GM18498 (cell line): ENCODE measurements around the gene MYCBPAP.

Experiments used
- ATAC-seq: cut with Tn5 transposase; IDR thresholded peaks from one replicate; pipeline ENCODE4 v1.9.1; 2021; ENCODE audit warnings: mild to moderate bottlenecking, moderate library complexity; ENCODE audit not compliant: unreplicated experiment

Gene MYCBPAP, protein sequence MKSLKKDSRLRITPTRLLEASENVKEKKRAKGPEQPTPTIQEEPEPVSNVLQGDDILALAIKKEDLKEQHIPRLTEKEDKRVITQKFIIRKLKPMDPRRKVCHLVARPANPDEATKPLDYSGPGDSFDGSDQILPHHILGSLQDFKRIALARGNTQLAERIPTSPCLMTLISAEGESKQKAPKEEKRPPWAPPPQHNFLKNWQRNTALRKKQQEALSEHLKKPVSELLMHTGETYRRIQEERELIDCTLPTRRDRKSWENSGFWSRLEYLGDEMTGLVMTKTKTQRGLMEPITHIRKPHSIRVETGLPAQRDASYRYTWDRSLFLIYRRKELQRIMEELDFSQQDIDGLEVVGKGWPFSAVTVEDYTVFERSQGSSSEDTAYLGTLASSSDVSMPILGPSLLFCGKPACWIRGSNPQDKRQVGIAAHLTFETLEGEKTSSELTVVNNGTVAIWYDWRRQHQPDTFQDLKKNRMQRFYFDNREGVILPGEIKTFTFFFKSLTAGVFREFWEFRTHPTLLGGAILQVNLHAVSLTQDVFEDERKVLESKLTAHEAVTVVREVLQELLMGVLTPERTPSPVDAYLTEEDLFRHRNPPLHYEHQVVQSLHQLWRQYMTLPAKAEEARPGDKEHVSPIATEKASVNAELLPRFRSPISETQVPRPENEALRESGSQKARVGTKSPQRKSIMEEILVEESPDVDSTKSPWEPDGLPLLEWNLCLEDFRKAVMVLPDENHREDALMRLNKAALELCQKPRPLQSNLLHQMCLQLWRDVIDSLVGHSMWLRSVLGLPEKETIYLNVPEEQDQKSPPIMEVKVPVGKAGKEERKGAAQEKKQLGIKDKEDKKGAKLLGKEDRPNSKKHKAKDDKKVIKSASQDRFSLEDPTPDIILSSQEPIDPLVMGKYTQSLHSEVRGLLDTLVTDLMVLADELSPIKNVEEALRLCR

DNA sequence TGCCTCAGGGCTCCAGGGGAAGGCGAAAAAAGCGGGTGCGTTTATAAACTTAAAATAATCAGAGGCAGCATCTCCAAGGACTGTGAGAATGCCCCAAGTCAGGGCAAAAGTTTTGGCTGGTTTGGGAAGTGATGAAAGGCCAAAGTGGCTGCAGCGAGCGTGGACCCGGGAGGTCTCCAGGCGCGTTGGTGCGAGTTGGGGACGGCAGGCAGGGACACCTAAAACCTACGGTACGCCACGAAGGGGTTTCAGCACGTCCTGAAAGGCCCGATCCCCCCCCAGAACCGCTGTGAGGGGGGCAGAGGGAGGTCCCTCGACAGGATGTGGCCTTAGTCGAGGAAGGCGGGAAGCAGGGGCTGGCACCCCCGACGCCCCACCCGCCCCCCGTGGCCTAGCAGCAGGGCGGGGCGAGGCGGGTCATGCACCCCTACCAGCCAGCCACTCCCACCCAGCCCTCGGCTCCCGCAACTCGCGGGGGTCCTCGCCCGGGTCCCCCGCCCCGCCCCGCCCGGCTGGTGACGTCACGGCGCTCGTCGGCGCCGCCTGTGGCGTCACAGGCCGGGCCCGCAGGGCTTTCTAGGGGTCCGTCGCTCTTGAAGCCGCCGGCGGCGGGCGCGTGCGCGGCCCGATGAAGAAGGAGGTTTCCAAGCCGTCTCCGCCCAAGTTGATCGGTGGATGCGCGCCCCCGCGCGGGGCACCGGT is at the start of gene MYCBPAP:
MYCBPAP (plus strand) TSS at position 569 of the 702 bp plus-strand sequence. CDS start 236 bp downstream, outside the sequence.
- peak; percentile 38 for ATAC-seq

DNA sequence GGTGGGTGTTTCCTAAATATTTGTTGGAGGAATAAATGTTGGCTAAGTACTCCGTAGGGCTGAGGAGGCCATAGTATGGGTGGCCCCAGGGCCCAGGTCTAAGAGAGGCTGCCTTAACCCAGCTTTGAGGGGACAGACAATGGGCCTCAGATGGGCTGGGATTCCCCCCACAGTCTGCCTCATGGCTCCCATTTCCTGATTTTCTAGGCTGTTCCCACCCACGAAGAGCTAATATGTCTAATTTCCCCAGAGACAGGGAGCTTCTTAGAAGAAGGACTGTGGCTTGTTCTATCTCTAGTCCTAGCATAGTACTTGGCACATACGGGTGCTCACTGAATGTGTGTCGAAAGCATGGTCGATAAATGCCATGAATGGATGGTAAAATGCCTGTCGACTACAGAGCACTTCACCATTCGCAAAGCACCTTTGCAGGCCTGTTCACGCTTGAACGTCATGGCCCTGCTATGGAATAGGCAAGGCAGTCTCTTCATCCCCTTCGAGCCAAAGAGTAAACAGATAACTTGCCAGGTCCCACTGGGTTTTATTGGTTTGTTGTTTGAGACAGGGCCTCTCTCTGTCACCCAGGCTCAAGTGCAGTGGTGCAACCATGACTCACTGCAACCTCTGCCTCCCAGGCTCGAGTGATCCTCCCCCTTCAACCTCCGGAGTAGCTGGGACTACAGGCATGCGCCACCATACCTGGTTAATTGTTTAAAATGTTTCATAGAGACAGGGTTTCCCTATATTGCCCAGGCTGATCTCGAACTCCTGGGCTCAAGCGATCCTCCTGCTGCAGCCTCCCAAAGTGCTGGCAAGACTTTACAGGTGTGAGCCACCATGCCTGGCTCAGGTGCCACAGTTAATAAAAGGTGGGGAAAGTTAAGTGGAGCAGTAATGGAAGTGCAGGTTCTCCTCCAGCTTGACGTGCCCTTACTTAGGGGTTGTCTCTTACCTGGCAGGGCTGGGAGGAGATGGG is 49.2 kb upstream of the MYCBPAP start:
- no peak for ATAC-seq

DNA sequence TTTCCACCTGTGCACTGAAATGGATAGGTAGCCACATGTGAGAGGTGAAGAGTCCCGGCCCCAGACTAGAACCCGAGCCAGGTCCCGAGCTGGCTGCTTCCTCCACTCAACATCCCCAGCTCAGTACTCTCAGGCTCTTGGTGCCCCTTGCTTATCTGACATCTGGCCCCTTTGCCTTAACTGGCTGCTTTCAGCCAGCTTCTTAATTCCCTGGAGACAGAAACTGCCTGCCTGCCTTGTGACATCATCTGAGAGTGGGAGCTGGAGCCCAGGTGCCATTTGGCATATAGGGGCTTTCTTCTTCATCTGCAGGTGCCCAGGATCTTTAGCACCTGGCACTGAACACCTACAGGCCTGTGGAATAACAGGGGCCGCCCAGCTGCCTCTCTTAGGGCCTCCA is 48.5 kb upstream of the MYCBPAP start:
- no peak for ATAC-seq

DNA sequence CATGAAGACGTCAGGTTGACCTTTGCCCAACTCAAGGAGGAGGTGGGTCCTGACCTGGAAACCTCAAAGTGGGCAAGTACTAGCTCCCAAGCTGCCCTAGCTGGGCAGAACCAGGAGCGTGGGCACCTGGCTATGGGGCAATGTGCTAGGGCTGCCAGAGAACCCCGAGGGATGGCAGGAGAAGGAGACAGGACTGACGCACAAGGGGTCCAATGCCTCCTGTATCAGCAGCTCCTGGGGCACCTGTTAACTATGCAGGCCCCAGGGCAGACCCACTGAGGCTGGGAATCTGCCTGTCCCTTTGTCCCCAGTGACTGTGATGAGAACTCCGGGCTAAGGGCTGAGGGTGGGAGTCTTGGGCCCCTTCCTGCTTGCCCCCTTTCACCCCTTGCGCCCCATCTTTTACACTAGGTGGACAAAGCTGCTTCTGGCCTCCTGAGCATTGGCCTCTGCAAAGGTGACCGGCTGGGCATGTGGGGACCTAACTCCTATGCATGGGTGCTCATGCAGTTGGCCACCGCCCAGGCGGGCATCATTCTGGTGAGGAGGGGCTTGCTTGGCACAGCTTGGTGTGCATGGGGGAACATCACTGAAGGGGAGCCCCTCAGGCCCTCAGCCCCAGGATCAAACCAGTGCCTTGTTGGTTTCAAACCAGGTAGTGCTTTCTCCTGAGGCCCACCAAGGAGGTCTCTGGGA is 47.3 kb upstream of the MYCBPAP start:
- ATAC-seq: no peak

DNA sequence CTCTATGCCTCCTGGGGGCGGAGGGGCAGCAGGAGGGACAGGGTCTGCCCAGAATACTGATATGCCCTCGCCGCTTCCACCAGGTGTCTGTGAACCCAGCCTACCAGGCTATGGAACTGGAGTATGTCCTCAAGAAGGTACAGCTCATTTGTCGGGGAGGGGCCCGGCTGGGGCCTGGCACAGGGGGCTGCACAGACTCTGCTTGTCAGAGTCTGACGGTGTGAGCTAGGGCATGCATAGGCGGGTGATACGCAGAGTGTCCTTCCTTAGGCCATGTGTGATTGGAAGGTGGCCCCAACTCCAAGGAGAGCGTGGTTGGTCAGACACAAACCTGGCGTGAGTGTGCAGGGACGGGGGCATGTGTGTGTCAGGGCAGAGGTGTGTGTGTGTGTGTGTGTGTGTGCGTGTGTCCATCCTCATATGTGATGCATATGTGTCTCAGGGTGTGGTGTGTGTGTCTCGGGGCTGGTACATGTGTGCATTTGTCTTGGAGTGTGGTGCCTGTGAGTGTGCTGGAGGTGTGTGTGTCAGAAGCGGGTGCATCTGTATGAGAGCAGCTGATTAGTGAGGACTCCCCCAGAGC is 46.6 kb upstream of the MYCBPAP start:
- ATAC-seq: no peak

DNA sequence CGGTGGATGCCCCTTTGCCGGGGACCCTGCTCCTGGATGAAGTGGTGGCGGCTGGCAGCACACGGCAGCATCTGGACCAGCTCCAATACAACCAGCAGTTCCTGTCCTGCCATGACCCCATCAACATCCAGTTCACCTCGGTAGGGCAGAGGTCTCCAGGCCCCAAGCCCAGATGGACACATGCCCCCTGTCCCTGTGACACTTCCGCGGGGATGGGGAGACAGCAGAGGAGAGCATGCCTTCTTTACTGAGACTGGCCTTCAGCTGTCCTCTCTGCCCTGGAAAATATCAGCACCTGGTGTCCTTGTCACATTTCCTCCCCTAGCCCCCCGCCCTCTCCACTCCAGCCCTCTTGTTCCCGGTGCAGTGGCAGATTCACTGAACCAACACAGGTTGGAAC is 45.8 kb upstream of the MYCBPAP start:
- no peak for ATAC-seq

DNA sequence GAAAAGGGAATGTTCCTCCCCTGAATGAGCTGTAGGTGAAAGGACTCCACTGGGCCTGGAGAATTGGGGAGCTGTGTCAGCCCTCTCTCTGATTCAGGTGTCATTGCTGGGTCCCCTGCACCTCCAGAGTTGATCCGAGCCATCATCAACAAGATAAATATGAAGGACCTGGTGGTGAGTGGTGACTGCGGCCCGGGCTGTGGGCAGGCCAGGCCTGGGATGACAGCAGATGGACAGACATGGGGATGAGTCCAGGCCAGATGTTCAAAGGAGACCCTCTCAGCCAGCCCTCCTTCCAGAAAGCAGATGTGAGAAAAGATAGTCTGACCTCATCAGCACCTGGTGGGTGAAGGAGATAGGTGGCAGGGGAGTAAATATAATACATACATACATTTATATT is 44.1 kb upstream of the MYCBPAP start:
- no peak for ATAC-seq

DNA sequence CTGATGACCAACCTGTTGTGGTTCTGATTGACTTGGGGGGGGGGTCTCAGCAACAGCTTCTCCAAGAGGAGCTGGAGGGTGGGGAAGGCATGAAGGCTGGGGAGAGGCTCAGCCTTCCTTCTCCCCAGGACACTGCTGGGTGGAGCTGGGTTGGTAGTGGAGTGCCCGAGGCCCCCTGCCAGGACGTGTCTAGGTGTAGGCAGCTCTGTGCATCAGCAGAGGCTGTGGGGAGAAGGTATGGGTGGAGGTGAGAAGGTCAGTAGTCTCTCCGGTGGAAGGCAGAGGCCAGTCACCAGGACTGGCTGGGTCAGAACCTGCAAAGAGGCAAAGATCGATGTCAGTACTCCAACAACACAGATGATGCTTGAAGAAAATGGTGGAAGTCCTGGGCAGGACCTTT is 43.5 kb upstream of the MYCBPAP start:
- ATAC-seq: no peak

DNA sequence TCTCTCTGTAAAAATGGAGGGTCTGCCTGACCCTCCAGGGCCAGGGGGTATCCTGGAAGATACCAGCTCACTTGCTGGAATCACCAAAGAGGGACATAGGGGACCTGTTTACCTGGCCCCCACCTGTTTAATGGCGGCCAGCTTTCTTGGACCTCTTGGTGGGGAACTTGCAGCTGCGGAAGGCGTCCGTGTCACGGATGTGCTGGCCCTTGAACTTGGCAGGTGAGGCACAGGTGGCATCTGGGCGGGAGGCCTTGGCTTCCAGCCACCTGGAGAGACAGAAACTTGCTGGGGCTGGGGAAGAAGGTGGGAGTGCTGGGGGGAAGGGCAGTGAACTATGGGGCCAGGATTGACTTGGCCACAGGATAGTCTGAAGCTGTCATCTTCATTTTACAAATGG is 43.1 kb upstream of the MYCBPAP start:
- no peak for ATAC-seq

DNA sequence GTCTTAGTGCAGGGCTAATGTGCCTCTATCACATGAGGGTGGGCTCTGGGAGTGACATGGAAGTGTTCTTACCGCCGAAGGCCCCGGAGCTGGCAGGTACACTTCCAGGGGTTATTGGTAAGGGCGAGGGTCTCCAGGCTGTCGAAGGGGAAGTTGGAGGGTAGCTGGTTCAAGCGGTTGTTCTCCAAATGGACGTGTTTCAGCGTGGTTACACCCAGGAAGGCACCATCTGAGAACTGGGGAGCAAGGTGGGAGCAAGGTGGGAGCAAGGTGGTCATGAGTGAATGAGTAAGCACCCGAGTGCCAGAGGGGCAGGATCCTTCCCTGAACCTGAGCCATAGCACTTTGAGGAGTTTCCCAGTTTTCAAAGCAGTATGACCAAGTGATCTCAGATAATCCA is 42.6 kb upstream of the MYCBPAP start:
- no peak for ATAC-seq

DNA sequence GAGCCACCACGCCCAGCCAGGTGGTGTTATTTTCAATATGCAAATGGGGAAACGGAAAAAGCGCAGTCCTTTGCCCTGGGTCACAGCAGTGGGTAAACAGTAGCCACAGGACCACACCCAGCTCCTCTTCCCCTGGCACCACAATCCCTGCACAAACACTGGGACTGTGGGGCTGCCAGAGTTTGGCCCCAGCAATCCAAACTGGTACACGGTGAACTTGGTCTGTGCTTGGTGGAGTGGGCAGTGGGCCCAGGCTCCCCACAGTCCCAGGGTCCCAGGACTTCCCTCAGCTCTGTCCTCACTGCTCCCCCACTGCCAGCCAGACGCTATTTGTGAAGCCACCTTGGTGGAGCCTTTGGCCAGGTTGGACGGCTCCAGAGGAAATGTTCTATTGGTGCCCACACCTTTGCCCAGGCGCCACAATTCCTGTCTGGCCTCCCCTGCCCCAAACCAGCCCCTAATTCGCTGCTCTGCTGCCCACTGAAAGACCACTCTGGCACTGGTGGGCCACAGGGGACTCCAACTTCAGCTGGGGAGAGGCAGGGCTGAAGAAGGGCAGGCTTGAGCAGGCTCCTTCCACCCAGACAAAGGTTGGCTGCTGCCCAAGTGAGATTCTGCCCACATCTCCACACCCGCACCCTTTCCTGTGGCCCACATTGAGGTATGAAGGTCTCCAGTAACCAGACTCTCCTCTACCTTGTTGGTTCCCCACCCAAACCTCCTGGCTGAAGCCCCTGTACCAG is 41.7 kb upstream of the MYCBPAP start:
- ATAC-seq: no peak

DNA sequence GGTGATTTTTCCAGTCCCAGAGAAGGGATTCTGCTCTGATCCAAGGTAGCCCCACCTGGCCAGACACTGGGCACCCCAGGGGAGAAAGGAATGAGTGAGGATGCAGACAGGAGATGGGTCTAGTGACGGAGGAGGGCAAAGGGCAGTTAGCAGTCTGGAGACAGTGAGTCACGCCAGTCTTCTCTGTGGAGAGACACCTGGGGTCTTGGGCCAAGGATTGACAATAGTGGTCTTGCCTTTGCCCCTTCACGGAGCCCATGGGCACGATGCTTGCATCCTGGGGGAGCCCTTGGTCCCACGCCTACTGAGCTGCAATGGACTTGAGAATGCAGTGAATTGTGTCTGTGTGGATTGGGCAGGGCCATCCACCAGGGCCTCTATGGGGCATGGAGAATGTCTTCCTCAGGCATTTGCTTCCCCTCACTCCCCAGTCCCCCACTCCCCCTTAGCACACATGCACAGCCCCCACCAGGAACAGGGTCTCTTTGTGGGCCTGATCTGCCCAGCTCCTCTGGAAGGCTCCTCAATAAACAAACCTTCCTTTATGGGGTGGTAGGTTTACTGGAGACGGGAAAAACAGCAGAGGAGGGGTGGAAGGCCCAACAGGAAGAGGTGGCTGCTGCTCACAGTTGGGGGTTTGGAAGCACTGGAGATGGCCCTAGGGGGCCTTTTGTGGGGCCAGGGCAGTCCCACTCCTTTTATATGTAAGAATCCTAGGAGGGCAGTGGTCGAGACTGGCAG is 41.0 kb upstream of the MYCBPAP start:
- ATAC-seq: no peak

DNA sequence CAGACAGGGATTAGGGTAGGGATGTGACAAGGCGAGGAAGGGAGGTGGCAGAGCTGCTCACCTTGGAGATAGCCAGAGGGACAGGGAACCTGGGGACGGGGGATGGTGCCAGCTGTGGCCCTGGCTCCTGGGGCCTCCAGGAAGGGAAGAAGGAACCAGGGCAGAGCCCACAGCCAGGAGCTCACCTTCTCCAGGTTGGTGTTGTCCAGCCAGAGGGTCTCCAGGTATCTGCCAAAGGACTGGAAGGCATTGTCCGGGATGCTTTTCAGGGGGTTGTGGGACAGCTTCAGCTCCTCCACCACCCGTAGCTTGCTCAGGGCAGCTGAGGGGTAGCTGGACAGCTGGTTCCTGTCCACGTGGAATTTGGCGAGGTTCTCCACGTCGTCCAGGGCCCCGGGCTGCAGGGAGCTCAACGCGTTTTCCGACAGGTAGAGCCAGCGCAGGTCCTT is 40.4 kb upstream of the MYCBPAP start:
- no peak for ATAC-seq

DNA sequence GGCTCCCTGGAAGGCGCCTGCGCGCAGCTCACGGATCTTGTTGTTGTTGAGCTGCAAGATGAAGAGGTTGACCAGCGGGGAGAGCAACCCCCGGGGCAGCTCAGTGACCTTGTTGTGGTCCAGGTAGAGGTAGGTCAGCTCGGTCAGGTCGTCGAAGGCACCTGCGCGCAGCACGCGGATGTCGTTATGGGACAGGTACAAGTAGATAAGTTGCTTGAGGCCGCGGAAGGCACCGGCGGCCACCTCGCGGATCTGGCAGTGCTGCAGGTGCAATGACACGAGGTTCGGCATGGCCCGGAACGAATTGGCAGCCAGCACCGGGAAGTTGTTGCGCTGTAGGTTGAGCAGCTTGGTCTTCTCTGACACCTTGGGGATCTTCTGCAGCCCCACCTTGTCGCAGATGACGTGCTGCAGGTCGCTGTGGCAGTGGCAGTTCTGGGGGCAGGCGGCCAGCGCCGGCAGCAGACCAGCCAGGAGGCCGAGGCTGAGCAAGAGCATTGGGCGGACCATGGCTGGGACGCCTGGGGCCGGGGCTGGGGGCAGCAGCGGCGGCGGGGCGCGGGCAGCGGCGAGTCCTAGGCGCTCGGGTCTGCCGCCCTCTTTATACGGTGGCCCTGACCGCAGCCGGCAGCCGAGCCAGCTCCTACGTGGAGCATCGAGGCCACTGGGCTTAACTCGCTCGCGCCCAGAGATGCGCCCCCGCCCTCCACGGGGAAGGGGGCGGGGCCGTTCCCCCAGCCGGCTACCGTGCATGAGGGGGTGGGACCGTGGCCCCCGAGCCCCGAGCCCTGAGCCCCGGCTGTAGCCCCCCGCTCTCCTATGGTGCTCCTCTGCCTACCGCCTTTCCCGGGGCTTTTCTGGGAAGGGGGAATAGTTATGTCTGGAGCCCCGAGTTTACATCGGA is 39.7 kb upstream of the MYCBPAP start, which contains the start of gene CHAD:
CHAD (minus strand) TSS at position 577 of the 904 bp plus-strand sequence; CDS start at position 510, 67 bp downstream.
- no peak for ATAC-seq

DNA sequence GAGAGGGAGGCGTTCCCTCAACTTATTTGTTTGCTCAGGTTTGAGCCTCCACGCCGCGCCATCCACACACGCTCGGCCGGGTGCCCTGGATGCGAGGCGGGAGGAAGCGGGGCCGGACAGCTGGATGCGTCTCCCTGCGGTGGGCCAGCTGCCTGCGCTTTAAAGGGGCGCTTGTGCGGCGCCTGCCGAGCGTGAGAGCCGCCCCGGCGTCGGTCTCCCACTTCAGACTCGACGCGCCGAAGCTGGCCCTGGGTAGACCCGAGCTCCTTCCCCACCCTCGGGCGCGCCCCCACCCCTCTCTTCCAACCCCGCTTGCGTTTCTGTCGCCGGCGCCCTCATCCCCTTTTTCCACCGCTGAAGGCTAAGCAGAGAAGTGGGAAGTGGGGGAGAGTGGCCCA is 39.0 kb upstream of the MYCBPAP start:
- no peak for ATAC-seq

DNA sequence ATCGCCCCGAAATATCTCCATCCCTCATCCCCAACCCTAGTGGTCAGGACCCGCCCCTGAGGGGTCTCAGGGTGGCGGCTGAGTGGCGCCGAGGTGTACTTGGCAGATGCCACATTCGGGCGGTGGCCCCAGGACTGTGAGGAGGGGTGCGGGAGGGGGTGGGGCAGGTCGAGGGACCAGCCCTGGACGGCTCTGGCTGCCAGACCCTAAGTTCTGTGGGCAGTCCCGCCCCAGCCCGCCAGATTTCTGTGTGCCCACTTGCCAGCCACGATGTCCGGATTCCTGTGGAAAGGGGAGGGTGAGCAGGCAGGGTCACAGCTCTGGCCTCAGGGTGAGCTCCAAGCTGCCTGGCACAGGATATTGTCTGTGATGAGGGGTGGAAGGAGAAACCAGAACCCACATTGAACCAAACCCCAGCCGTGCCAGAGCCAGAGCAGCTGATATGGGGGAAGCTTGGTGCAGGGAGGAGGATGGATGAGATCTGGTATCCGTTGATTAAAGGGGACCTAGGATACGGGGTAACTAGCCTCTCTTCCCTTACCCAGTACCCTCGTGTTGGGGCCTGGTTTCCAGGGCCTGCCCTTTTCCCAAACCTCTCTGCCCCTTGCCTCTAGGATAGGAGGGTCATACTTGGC is 38.5 kb upstream of the MYCBPAP start:
- no peak for ATAC-seq
